Measurements from ENCODE around the gene KCTD13. TPM values are rescaled to one million over a fixed set of nuclear protein-coding genes. Genes with fewer than 3 reads are reported as not detected.
"Not testable (repeated sequence)": the region's sequence is repeated elsewhere in the genome, so short reads cannot be mapped to it uniquely, and the experiment has no call there.

The KCTD13 gene, protein sequence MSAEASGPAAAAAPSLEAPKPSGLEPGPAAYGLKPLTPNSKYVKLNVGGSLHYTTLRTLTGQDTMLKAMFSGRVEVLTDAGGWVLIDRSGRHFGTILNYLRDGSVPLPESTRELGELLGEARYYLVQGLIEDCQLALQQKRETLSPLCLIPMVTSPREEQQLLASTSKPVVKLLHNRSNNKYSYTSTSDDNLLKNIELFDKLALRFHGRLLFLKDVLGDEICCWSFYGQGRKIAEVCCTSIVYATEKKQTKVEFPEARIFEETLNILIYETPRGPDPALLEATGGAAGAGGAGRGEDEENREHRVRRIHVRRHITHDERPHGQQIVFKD
- total RNA-seq (2014; rRNA removed; shearing (Covaris generic)): 11.0 and 12.5 TPM in 2 replicates

- DNase-seq (ENCODE audit: low spot score): peak; percentile 70
These were observed at the start of gene KCTD13 for GRCh38 chr16:29925781-29926710. Gene KCTD13, minus strand, starts transcription at chr16:29926226. Its CDS starts 193 bp downstream, at chr16:29926033.

- DNase-seq (ENCODE audit: low spot score): no peak
These were observed 49.1 kb upstream of the KCTD13 start for GRCh38 chr16:29975134-29975538.

DNA sequence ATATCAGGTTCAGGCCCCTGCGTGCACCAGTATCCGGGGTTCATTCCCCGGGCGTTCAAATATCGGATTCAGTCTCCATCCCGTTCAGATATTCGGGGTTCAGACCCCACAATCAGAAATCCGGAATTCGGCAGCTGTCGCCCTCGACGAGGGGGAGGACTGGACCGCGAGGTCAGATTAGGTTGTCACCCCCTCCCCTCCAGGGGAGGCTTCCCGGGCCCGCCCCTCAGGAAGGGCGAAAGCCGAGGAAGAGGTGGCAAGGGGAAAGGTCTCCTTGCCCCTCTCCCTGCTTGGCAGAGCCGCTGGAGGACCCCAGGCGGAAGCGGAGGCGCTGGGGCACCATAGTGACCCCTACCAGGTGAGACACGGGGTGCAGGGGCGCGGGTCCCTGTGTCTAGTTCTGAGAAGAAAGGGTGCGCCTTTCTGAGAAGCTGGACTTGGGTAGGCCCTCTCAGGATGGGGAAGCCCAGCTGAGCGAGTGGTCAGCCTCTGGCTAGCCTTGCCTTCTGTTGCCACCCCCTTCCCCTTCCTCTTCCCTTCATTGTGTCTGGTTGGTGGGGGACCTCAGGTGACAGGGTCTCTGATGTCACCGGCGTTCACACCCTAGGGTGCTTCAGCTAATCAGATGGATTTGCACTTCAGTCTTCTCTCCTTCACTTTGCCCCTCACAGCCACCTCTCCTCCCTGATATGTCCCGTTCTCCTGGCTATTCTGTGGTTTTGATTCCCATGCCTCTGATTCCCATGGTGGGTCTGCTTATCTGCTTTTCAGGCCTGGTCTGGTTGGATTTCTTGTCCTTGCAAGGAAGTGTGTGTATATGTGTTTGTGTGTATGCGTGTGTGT, 48.5 kb upstream of the KCTD13 start:
- DNase-seq (ENCODE audit: low spot score): no peak

- DNase-seq (ENCODE audit: low spot score): peak; percentile 98
These were observed 47.6 kb upstream of the KCTD13 start, which contains the start of gene TAOK2 for GRCh38 chr16:29973384-29974246. Gene TAOK2, plus strand, starts transcription at chr16:29973868. Its CDS starts 3,905 bp downstream, at chr16:29977773.

DNA sequence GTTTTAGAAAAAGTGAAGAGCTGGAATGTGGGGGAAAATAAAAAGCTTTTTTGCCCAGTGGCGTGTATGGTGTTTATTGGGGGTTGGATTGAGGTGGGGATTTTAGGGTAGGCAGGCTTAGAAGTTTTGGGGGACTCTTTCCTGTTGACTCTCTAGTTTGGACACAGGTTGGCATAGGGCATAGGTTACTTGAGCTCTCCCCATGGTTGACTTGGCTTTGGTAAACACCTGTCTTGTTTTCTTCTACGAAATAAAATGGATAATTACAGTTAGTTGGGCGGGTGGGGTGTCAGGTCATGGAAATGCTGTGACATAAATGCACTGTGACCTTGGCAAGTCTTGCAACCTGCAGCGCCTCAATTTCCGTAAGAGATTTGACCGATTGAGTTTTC, 47.0 kb upstream of the KCTD13 start:
- no peak for DNase-seq (ENCODE audit: low spot score)

DNA sequence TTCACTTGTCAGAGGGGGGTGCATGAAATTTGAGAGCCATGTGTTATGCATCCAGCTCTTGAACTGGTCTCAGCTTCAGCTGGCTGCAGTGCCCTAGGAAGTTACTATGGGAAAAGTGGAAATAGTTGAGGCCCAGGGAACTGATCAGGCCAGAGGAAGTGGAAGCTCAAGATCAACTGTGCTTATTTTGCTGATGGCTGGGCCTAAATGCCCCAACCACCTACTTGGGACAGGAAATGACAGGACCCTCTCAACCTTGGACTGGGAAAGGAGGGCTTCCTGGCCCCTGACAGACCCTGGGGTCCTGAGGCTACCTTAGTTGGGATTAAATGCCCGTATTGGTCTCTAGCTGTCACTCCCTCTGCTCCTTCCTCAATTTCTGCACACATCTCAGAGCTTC, 46.5 kb upstream of the KCTD13 start:
- no peak for DNase-seq (ENCODE audit: low spot score)

DNA sequence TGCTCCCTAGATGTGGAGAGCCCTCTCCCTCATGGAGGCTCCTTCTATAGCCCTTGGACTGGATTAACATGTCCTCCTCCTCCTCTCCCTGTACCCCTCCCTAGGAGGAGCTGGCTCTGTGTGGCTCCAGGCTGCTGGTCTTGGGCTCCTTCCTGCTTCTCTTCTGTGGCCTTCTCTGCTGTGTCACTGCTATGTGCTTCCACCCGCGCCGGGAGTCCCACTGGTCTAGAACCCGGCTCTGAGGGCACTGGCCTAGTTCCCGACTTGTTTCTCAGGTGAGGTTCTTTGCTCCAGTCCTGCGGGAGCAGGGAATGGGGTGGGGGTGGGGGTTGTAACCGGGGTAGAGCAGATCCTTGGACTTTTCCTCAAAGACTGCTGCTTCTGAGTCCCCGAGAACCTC, 45.3 kb upstream of the KCTD13 start:
- no peak for DNase-seq (ENCODE audit: low spot score)

- DNase-seq (ENCODE audit: low spot score): no peak
These were observed 42.2 kb upstream of the KCTD13 start for GRCh38 chr16:29968205-29968604.

GRCh38 chr16:29963021-29963743, 37.2 kb upstream of the KCTD13 start:
- no peak for DNase-seq (ENCODE audit: low spot score)

DNA sequence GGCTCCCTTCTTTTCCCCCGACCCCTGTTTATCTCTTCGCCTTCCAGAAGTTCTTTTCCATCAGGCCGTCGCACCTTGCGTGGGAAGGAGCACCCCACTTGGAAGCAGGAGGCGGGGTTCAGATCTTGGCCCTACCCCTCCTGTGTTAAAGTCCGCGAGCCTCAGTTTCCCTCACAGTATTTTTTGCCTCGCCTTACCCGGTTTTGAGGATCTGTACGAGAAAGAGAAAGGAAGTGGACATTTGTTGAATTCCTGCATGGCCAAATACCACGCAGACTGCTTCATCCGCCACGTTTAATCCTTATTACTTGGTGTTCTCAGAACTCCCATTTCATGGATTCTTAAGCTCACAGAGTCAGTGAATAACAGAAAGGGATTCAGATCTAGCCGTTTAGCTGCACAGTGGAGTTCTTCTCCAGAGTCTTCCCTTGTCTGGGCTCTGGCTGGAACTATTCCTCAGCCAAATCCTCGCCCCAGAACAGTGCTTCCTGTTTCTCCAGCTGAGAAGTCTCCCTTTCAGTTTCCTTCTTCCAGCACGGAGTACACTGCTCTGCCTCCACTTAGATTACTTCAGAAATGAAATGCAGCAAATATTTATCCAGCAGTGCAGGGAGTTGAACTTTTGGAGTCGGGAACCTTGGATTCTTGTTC, 36.4 kb upstream of the KCTD13 start:
- DNase-seq (ENCODE audit: low spot score): peak; percentile 27

- peak; percentile 74 for DNase-seq (ENCODE audit: low spot score)
These were observed 35.7 kb upstream of the KCTD13 start, which contains the start of gene TMEM219 for GRCh38 chr16:29961479-29962343. Gene TMEM219, plus strand, starts transcription at chr16:29962079. Its CDS starts 1,065 bp downstream, at chr16:29963144.

GRCh38 chr16:29961127-29961478, 35.1 kb upstream of the KCTD13 start:
- DNase-seq (ENCODE audit: low spot score): no peak

- DNase-seq (ENCODE audit: low spot score): not testable (repeated sequence)
These were observed 33.8 kb upstream of the KCTD13 start for GRCh38 chr16:29959821-29960220.

DNA sequence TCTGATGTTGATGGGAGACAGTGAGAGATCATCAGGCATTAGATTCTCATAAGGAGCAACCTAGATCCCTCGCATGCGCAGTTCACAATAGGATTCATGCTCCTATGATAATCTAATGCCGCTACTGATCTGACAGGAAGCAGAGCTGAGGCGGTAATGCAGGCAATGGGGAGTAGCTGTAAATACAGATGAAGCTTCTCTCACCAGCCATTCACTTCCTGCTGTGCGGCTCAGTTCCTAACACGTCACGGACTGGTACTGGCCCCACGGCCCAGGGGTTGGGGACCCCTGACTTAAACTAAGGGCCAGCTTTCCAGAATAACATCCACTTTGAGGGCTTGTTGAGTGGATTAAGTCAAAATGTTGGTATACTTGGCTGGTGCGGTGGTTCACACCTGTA, 33.3 kb upstream of the KCTD13 start:
- DNase-seq (ENCODE audit: low spot score): no peak

- DNase-seq (ENCODE audit: low spot score): no peak
These were observed 32.7 kb upstream of the KCTD13 start for GRCh38 chr16:29958756-29959155.

GRCh38 chr16:29951625-29952365, 25.8 kb upstream of the KCTD13 start:
- no peak for DNase-seq (ENCODE audit: low spot score)

GRCh38 chr16:29950806-29951461, 24.9 kb upstream of the KCTD13 start:
- DNase-seq (ENCODE audit: low spot score): no peak
